ENCODE measurements around the gene ITPR2.

ITPR2 gene

GRCh38 chr12:26303418-26303817 lies 529.6 kb downstream of the ITPR2 start:
- DNase-seq (ENCODE audit: low read depth, low spot score), result no peak

DNA sequence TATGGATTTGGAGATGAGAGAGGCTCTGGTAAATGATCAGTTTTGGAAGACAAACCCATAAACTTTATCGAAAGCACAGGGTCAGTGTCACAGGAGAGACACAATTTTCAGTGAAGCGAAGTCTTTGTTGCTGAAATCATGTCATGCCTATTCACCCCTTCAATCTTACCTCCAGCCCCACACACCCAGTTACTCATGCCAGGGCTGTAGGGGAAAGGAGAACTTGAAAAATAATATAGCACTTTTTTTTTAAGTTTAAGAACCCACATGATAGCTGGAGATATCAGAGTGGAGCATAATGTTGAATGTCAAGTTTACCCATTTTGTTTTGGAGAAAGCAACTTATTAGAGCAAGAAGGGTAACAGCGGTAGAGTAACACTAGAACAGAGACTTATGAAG lies 530.2 kb downstream of the ITPR2 start:
- DNase-seq (ENCODE audit: low read depth, low spot score), result no peak

GRCh38 chr12:26299751-26300150 lies 533.2 kb downstream of the ITPR2 start:
- no peak for DNase-seq (ENCODE audit: low read depth, low spot score)

DNA sequence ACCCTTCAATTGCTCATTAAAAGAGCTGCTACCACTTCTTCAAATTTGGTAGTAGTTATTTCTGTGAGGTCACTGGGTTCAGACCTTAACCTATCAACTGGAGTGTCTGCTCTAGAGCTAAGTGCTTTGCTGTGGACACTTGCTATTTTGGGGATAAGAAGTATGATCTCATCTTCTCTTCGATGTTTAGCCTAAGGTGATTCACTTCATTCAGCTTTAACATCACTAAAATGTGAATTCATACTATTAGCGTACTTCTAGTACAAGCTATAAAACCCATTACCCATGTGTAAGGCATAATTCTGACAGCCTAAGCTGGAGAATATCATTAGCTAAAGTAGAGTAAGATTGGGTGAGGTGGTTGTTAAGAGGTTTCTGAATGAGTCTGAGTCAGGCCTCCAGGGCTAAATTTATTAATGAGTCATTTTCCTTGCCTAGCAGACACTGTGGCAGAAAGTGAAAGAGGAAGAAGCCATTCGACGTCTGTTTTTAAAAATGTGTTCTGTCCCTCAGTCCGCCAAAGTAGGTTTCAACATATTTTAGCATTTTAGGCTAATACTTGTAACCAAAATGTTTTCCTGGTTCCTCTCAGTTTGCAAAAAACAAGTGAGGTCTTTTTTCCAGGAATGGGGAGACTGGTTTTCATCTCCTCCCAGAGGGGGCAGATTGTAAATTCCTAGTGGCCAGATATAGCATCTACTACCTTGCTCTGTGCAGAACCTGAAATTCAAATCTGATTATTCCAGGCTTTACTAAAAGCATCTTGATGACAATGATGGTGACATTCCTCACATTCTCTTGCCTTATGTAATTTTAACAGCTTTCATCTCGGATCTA lies 534.0 kb downstream of the ITPR2 start:
- DNase-seq (ENCODE audit: low read depth, low spot score), result no peak

DNA sequence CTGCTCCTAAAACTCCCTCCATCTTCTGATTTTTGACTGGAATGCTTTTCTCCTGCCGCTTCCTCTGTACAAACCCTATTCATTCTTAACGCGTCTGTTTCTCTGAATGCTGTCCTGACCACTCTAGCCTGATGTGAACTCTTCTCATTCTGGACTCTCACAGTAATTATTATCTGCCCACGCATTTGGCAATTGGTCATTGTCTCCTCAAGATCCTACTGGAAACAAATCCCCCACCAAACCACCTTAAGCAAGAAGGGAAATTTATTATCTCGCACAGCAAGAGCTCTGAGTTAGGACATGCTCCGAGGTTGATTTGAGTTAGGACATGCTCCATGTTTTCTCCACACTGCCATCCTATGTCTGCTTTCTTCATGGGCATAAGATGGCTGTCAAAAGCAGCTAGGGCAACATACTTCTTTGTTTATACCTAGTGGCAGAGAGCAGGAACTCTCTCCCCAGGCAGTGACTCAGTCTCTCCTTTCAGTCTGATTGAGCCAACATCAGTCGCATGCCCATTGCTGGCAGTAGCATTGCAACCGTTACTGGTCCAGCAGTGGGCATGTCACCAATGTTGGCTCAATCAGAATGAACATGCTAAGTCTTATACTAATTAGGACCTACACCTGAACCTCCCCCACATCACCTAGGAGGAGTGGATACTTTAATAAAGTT lies 535.5 kb downstream of the ITPR2 start:
- DNase-seq (ENCODE audit: low read depth, low spot score), result no peak

DNA sequence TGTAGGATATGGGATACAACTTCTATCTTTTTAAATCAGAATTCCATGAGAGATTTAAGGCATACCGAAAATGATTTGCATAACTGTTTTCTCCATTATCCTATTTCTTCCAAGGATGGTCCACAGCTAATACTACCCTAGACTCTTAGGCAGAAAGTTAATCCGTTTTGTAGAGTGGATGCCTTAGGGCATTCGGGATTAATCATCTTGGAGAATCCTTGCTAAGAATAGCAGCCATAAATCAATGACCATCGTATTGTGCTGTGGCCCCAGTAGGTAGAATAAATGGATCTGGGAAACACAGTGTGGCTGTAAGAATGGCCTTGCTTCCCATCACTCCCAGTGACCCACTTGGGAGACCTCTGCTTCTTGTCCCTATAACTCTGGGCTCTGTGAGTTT lies 538.0 kb downstream of the ITPR2 start:
- DNase-seq (ENCODE audit: low read depth, low spot score), result no peak

GRCh38 chr12:26293612-26294011 lies 539.4 kb downstream of the ITPR2 start:
- DNase-seq (ENCODE audit: low read depth, low spot score), result no peak

GRCh38 chr12:26292596-26292995 lies 540.4 kb downstream of the ITPR2 start:
- no peak for DNase-seq (ENCODE audit: low read depth, low spot score)

DNA sequence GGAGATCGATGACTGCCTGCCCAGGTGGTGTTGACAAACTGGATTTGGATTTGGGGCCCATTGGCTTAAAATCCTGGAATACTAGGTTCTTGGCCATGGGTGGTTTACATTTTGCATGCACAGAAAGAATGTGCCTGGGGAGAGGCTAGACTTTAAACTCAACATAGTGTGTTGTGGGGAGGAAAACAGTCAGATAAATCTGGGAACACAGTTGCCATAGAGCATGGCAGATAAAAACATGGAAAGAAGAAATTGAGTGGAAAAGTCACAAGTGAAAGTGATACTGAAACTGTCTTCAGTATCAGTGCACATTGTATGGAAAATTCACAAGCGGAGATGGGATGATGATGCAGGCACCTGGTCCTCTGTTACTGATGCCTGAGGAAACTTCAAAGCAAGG lies 542.4 kb downstream of the ITPR2 start:
- no peak for DNase-seq (ENCODE audit: low read depth, low spot score)

DNA sequence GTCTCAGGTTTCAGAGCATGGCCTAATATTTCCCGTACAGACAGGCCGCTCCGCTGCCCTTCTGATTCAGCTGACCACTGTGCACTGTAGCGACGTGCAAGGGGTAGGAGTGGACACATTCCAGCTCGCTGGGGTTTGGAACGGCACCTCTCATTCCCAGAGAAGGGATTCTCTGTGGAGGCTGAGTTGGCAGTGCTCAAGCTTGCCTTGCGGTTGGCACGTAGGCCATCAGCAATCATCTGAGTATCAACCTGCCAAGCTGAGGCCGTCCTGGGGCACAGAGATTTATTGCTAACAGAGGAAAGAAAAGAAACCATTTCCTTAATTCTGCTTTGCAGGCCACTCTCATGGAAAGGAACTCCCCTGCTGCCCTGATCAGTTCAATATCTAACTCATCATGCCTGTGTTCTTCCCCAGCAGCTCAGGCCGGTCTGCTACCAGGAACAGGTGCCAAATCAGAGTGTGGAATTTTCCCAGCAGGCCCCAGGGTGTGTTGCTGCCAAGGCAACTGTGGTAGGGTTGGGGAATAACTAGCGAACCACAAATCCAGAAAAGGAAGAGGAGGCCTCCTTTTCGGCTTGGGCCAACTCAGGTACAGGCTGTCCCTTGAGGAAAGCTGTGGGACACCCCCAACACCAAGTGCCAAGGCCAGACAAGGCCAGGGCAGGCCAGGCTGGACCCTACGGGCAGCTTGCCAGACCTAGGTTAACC lies 545.2 kb downstream of the ITPR2 start:
- no peak for DNase-seq (ENCODE audit: low read depth, low spot score)

All from ELF-1 (cell line).